GM12878 (cell line): ENCODE measurements around the gene B3GNT8. TPM values are rescaled to one million over a fixed set of nuclear protein-coding genes. Genes with fewer than 3 reads are reported as not detected.

Experiments used
- POLR2A ChIP-seq: IDR thresholded peaks from 2 replicates; pipeline ENCODE4 v1.6.1; 2011; ENCODE audit warnings: low read depth, mild to moderate bottlenecking, low read length
- POLR2AphosphoS5 ChIP-seq: IDR thresholded peaks from 2 replicates; pipeline ENCODE4 v1.6.1; 2011; ENCODE audit warnings: mild to moderate bottlenecking, low read length, inconsistent platforms
- YY1 ChIP-seq: IDR thresholded peaks from 2 replicates; pipeline ENCODE4 v1.6.1; 2011; ENCODE audit warnings: low read depth, mild to moderate bottlenecking, low read length
- polyA plus RNA-seq, 11 experiments: library from polyadenylated mRNA; depleted of rRNA in 4 of 11; unstranded in 6 of 11; stranded (reverse) in 5 of 11; fragments of >200 nt; fragmentation: Nextera tagmentation in 4 of 11; fragmentation: Illumina TruSeq in 1 of 11; extraction: Ambion mirVana in 4 of 11; extraction: Trizol in 1 of 11; gene quantifications; 1 replicate in 1 of 11; 2 replicates in 10 of 11; pipeline versions ENCODE4 v1.2.1 to v1.2.3, GENCODE V29; 2011 to 2016; ENCODE audit warnings: inconsistent platforms in 2 of 11, missing spikeins in 2 of 11, low read depth in 1 of 11
- total RNA-seq, 4 experiments: library from RNA; depleted of rRNA in 3 of 4; stranded (reverse); fragments of >200 nt in 3 of 4; fragmentation: Illumina TruSeq in 1 of 4; extraction: Trizol in 1 of 4; gene quantifications; 2 replicates each; pipeline versions ENCODE4 v1.2.1 to v1.2.3, GENCODE V29; 2013 to 2021
- TF ChIP-seq, protein P1 (sequence below): fragments of 450-650 bp; conservative IDR thresholded peaks from 2 replicates; pipeline ENCODE4 v1.6.1; 2017; ENCODE audit warnings: mild to moderate bottlenecking, moderate library complexity
- TF ChIP-seq, protein P2 (sequence below): fragments of 450-650 bp; IDR thresholded peaks from 2 replicates; pipeline ENCODE4 v1.6.1; 2017; ENCODE audit warnings: mild to moderate bottlenecking, moderate library complexity

Gene B3GNT8
- total and polyA plus RNA-seq, 10 of the 15 experiments (the other 5 are each of a cell fraction or from before 2014, with no cell fraction given), result 0.06 to 1.2 (median 0.31) TPM; not detected in 4

DNA sequence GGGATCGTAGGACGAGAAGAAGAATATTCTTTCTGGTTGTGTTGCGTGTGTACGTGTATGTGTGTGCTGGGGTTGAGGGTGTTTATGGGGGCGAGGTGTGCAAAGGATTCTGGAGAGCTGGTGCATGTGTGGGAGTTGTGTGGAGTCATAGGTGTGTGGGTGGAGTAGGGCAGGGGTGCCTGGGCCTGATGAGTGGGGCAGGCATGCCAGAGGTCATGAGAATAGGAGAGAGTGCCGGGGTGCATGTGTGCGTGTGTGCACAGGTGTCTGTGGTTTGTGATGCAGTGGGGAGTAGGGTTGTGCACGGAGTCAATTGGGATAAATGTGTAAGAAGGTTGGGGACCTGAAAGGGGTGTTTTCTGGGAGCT is 50.2 kb downstream of the B3GNT8 start (continued):
- TF ChIP-seq, protein P1, sequence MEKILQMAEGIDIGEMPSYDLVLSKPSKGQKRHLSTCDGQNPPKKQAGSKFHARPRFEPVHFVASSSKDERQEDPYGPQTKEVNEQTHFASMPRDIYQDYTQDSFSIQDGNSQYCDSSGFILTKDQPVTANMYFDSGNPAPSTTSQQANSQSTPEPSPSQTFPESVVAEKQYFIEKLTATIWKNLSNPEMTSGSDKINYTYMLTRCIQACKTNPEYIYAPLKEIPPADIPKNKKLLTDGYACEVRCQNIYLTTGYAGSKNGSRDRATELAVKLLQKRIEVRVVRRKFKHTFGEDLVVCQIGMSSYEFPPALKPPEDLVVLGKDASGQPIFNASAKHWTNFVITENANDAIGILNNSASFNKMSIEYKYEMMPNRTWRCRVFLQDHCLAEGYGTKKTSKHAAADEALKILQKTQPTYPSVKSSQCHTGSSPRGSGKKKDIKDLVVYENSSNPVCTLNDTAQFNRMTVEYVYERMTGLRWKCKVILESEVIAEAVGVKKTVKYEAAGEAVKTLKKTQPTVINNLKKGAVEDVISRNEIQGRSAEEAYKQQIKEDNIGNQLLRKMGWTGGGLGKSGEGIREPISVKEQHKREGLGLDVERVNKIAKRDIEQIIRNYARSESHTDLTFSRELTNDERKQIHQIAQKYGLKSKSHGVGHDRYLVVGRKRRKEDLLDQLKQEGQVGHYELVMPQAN, result no peak
- TF ChIP-seq POLR2A (no peak), POLR2AphosphoS5 (no peak), YY1 (no peak)
- TF ChIP-seq, protein P2, sequence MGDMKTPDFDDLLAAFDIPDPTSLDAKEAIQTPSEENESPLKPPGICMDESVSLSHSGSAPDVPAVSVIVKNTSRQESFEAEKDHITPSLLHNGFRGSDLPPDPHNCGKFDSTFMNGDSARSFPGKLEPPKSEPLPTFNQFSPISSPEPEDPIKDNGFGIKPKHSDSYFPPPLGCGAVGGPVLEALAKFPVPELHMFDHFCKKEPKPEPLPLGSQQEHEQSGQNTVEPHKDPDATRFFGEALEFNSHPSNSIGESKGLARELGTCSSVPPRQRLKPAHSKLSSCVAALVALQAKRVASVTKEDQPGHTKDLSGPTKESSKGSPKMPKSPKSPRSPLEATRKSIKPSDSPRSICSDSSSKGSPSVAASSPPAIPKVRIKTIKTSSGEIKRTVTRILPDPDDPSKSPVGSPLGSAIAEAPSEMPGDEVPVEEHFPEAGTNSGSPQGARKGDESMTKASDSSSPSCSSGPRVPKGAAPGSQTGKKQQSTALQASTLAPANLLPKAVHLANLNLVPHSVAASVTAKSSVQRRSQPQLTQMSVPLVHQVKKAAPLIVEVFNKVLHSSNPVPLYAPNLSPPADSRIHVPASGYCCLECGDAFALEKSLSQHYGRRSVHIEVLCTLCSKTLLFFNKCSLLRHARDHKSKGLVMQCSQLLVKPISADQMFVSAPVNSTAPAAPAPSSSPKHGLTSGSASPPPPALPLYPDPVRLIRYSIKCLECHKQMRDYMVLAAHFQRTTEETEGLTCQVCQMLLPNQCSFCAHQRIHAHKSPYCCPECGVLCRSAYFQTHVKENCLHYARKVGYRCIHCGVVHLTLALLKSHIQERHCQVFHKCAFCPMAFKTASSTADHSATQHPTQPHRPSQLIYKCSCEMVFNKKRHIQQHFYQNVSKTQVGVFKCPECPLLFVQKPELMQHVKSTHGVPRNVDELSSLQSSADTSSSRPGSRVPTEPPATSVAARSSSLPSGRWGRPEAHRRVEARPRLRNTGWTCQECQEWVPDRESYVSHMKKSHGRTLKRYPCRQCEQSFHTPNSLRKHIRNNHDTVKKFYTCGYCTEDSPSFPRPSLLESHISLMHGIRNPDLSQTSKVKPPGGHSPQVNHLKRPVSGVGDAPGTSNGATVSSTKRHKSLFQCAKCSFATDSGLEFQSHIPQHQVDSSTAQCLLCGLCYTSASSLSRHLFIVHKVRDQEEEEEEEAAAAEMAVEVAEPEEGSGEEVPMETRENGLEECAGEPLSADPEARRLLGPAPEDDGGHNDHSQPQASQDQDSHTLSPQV, result no peak
- TF ChIP-seq, all 136 proteins: peak for 4
